Measurements from ENCODE around the gene SMR3A. TPM values are rescaled to one million over a fixed set of nuclear protein-coding genes. Genes with fewer than 3 reads are reported as not detected.

SMR3A gene
- total RNA-seq, 2 experiments from 2014 or later: not detected

DNA sequence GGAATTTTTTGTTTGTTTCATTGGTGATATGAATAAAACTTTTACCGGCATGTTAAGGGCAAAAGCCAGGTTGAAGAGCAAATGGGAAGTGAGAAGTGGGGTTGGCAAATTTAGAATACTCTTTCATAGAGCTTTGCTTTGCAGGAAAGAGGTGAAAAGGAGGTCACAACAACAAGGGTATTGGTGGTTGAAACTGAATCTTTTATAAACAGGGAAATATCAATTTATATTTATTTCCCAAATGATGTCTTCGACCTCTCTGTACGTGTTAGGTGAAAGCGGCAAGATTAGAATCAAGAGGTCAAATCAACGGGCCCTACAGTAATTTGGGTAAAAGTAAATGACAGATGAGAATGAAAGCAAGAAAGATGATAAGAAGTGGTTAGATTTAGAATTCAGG is 3.4 kb downstream of the SMR3A start:
- Histone ChIP-seq H3K36me3 (ENCODE audit: insufficient read depth, low read length) (no peaks in the 10 kb centered on the region), H3K27me3 (ENCODE audit: control insufficient read depth in 1 of 2, insufficient read depth in 2 of 2, low read length in 2 of 2) (no peaks in the 10 kb centered on the region), H3K4me1 (ENCODE audit: insufficient read depth, low read length) (no peaks in the 10 kb centered on the region), H3K27ac (ENCODE audit: low read depth in 1 of 2, low read length in 2 of 2) (no peak overlapping the region), H3K4me3 (ENCODE audit: low read length) (no peak overlapping the region), H3K9me3 (ENCODE audit: control insufficient read depth in 1 of 2, insufficient read depth in 1 of 2, low read length in 2 of 2) (no peaks in the 10 kb centered on the region)
- Mint-ChIP-seq H3K4me3 (no peak overlapping the region), H3K36me3 (ENCODE audit: low read depth) (no peaks in the 10 kb centered on the region), H3K4me1 (ENCODE audit: low read depth) (no peaks in the 10 kb centered on the region), H3K27me3 (no peaks in the 10 kb centered on the region), H3K9me3 (no peaks in the 10 kb centered on the region), H3K27ac (no peak overlapping the region)
- TF ChIP-seq, protein P1, sequence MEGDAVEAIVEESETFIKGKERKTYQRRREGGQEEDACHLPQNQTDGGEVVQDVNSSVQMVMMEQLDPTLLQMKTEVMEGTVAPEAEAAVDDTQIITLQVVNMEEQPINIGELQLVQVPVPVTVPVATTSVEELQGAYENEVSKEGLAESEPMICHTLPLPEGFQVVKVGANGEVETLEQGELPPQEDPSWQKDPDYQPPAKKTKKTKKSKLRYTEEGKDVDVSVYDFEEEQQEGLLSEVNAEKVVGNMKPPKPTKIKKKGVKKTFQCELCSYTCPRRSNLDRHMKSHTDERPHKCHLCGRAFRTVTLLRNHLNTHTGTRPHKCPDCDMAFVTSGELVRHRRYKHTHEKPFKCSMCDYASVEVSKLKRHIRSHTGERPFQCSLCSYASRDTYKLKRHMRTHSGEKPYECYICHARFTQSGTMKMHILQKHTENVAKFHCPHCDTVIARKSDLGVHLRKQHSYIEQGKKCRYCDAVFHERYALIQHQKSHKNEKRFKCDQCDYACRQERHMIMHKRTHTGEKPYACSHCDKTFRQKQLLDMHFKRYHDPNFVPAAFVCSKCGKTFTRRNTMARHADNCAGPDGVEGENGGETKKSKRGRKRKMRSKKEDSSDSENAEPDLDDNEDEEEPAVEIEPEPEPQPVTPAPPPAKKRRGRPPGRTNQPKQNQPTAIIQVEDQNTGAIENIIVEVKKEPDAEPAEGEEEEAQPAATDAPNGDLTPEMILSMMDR (IDR thresholded peaks at IDR 0.05): no peak
- ChIA-PET POLR2A (no interaction called here), CTCF (no interaction called here)
- intact Hi-C loops (cut with DNase I, micrococcal nuclease): no loop called here
- ATAC-seq (ENCODE audit: poor library complexity) (no peak), DNase-seq (no peak)

DNA sequence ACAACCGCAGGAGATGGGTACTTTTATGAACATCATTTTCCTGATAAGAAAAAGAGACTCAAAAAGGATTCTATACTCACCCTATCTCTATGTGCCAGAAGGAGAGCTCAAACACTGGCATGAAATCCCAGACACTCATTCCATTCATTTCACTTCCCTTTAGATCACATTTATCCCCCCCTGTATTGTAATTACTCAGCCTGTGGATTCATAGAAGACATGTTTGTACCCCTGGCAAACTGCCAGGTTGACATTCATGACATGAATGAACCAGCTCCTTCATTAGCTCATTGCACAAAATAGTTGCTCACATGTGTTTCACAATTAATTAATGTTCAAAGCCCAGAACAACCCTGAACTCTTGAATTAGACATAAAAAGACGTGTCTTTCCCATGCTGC is 4.9 kb downstream of the SMR3A start:
- Histone ChIP-seq H3K27me3 (ENCODE audit: control insufficient read depth in 1 of 2, insufficient read depth in 2 of 2, low read length in 2 of 2) (no peaks in the 10 kb centered on the region), H3K27ac (ENCODE audit: low read depth in 1 of 2, low read length in 2 of 2) (no peak overlapping the region), H3K9me3 (ENCODE audit: control insufficient read depth in 1 of 2, insufficient read depth in 1 of 2, low read length in 2 of 2) (no peaks in the 10 kb centered on the region), H3K4me1 (ENCODE audit: insufficient read depth, low read length) (no peaks in the 10 kb centered on the region), H3K4me3 (ENCODE audit: low read length) (no peak overlapping the region), H3K36me3 (ENCODE audit: insufficient read depth, low read length) (no peaks in the 10 kb centered on the region)
- DNase-seq (no peak), ATAC-seq (ENCODE audit: poor library complexity) (no peak)
- Mint-ChIP-seq H3K4me1 (ENCODE audit: low read depth) (no peaks in the 10 kb centered on the region), H3K36me3 (ENCODE audit: low read depth) (no peaks in the 10 kb centered on the region), H3K9me3 (no peaks in the 10 kb centered on the region), H3K4me3 (no peak overlapping the region), H3K27ac (no peak overlapping the region), H3K27me3 (no peaks in the 10 kb centered on the region)
- ChIA-PET CTCF (no interaction called here), POLR2A (no interaction called here)
- TF ChIP-seq, protein P1 (IDR thresholded peaks at IDR 0.05): no peak
- intact Hi-C loops (cut with DNase I, micrococcal nuclease): no loop called here

DNA sequence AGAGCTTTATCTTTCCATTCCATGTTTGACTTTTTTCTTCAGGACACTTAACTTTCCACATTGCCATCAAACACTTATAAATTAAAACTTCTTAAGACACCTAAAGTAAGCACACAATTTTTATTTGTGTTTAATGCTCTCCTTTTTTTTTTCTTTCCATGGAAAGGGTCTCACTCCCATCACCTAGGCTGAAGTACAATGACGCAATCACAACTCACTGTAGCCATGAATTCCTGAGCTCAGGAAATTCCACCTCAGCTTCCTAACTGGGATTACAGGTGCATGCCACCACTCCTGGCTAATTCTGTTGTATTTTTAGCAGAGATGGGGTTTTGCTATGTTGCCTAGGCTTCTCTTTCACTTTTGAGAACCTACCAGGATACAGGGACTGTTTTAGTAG is 7.3 kb downstream of the SMR3A start:
- H3K27me3 Mint-ChIP-seq: no peaks in the 10 kb centered on the region
- ATAC-seq (ENCODE audit: poor library complexity) (no peak), DNase-seq (no peak)
- H3K4me1 ChIP-seq (ENCODE audit: insufficient read depth, low read length): no peaks in the 10 kb centered on the region
- no peaks in the 10 kb centered on the region for H3K9me3 ChIP-seq (ENCODE audit: control insufficient read depth in 1 of 2, insufficient read depth in 1 of 2, low read length in 2 of 2)
- no peak overlapping the region for H3K4me3 ChIP-seq (ENCODE audit: low read length)
- H3K9me3 Mint-ChIP-seq: no peaks in the 10 kb centered on the region
- intact Hi-C loops (cut with DNase I, micrococcal nuclease): no loop called here
- no peak overlapping the region for H3K27ac ChIP-seq (ENCODE audit: low read depth in 1 of 2, low read length in 2 of 2)
- no peak overlapping the region for H3K4me3 Mint-ChIP-seq
- TF ChIP-seq, protein P1 (IDR thresholded peaks at IDR 0.05): no peak
- no peaks in the 10 kb centered on the region for H3K36me3 ChIP-seq (ENCODE audit: insufficient read depth, low read length)
- H3K27me3 ChIP-seq (ENCODE audit: control insufficient read depth in 1 of 2, insufficient read depth in 2 of 2, low read length in 2 of 2): no peaks in the 10 kb centered on the region
- ChIA-PET CTCF (no interaction called here), POLR2A (no interaction called here)
- H3K4me1 Mint-ChIP-seq (ENCODE audit: low read depth): no peaks in the 10 kb centered on the region
- H3K27ac Mint-ChIP-seq: no peak overlapping the region
- no peaks in the 10 kb centered on the region for H3K36me3 Mint-ChIP-seq (ENCODE audit: low read depth)
